ENCODE measurements around the gene JUND. TPM values are rescaled to one million over a fixed set of nuclear protein-coding genes. Genes with fewer than 3 reads are reported as not detected.
A peak's percentile ranks its signal among the peaks of the same experiment; 100 is the strongest.

Gene JUND
- total RNA-seq, 1 experiment from 2014 or later = 181 TPM

DNA sequence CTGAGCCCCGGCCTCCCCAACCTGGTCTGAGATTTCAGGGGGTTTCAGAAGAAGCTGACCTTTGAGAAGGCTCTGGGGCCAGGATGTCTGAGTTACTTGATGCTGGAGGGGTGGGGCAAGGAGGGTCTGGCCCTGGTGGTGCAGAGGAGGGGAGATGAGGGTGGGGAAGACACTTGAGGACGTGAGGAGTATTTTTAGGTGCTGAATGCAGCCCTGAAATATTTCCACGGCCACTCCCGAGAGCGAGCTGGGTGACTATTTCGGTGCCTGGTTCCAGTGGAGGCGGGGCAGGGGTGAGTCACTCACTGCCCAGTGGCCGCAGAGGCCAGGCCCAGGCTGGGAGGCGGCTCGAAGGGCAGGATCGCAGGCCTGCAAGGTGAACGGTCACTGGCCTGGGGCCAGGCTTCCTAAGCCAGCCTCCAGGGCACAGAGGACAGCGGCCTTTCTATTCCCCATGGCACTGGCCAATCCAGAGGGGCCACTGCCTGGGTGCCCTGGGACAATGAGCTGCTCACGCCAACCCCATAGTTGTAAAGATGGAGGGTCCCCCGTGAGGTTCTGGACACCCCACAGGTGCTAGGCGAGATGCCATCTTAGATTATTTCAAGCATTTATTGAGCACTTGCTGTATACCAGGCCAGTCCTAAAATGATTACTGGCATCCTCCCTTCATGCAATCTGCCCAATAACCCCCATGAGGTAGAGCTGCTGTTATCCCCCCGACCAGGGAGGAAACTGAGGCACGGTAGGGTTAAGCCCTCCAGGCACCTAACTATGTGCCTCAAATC lies 19.7 kb upstream of the JUND start:
- DNase-seq = peak; percentile 49
- no peak overlapping the region for H3K4me3 ChIP-seq (ENCODE audit: insufficient read depth, low read depth, low read length)
- no peaks in the 10 kb centered on the region for H3K27me3 ChIP-seq (ENCODE audit: control insufficient read depth, insufficient read depth, low read length)
- no peaks in the 10 kb centered on the region for H3K36me3 ChIP-seq (replicated peaks; ENCODE audit: control insufficient read depth, insufficient read depth, low read length)

GRCh38 chr19:18299654-18300053 lies 18.2 kb upstream of the JUND start:
- DNase-seq = no peak
- no peak overlapping the region for H3K4me3 ChIP-seq (ENCODE audit: insufficient read depth, low read depth, low read length)
- H3K36me3 ChIP-seq (replicated peaks; ENCODE audit: control insufficient read depth, insufficient read depth, low read length) = no peaks in the 10 kb centered on the region
- no peaks in the 10 kb centered on the region for H3K27me3 ChIP-seq (ENCODE audit: control insufficient read depth, insufficient read depth, low read length)

DNA sequence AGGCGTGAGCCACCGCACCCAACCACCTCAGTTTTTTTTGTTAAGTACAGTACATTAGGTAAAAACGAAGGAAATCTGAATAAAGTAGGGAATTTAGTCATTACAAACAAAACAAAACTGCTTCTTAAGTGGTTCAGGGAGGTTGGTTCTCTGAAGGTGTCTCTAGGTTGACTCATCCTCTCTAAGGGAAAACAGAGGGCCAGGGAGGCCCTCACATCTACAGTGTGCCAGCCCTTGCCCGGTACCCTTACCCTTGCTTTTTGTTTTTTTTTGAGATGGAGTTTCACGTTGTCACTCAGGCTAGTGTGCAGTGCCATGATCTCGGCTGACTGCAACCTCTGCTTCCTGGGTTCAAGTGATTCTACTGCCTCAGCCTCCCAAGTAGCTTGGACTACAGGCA lies 17.2 kb upstream of the JUND start:
- no peak for DNase-seq
- Histone ChIP-seq H3K27me3 (ENCODE audit: control insufficient read depth, insufficient read depth, low read length) (no peaks in the 10 kb centered on the region), H3K36me3 (replicated peaks; ENCODE audit: control insufficient read depth, insufficient read depth, low read length) (no peaks in the 10 kb centered on the region), H3K4me3 (ENCODE audit: insufficient read depth, low read depth, low read length) (no peak overlapping the region)

GRCh38 chr19:18297308-18297707 lies 15.9 kb upstream of the JUND start:
- DNase-seq = no peak
- H3K27me3 ChIP-seq (ENCODE audit: control insufficient read depth, insufficient read depth, low read length) = no peaks in the 10 kb centered on the region
- no peak overlapping the region for H3K4me3 ChIP-seq (ENCODE audit: insufficient read depth, low read depth, low read length)
- no peaks in the 10 kb centered on the region for H3K36me3 ChIP-seq (replicated peaks; ENCODE audit: control insufficient read depth, insufficient read depth, low read length)

DNA sequence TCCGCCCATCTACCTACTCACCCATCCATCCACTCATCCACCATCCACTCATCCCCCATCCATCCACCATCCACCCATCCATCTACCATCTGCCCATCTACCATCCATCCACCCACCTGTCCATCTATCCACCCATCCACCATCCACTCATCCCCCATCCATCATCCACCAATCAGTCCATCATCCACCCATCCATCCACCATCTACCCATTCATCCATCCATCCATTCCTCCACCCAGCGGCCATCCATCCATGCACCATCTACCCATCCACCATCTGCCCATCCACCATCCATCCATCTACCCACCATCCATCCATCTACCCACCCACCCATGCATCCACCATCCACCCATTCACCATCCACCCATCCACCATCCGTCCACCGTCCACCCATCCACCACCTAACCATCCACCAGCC lies 13.6 kb upstream of the JUND start:
- no peak for DNase-seq
- no peaks in the 10 kb centered on the region for H3K36me3 ChIP-seq (replicated peaks; ENCODE audit: control insufficient read depth, insufficient read depth, low read length)
- H3K4me3 ChIP-seq (ENCODE audit: insufficient read depth, low read depth, low read length) = no peak overlapping the region
- H3K27me3 ChIP-seq (ENCODE audit: control insufficient read depth, insufficient read depth, low read length) = no peaks in the 10 kb centered on the region

GRCh38 chr19:18294467-18294864 lies 13.0 kb upstream of the JUND start:
- DNase-seq = peak; percentile 74
- Histone ChIP-seq H3K36me3 (replicated peaks; ENCODE audit: control insufficient read depth, insufficient read depth, low read length) (no peaks in the 10 kb centered on the region), H3K27me3 (ENCODE audit: control insufficient read depth, insufficient read depth, low read length) (no peaks in the 10 kb centered on the region), H3K4me3 (ENCODE audit: insufficient read depth, low read depth, low read length) (no peak overlapping the region)

GRCh38 chr19:18293642-18294466 lies 12.4 kb upstream of the JUND start:
- H3K36me3 ChIP-seq (replicated peaks; ENCODE audit: control insufficient read depth, insufficient read depth, low read length) = no peaks in the 10 kb centered on the region
- peak overlapping the region; percentile 38 for H3K4me3 ChIP-seq (ENCODE audit: insufficient read depth, low read depth, low read length)
- no peaks in the 10 kb centered on the region for H3K27me3 ChIP-seq (ENCODE audit: control insufficient read depth, insufficient read depth, low read length)
- peak; percentile 79 for DNase-seq

GRCh38 chr19:18292810-18293641 lies 11.6 kb upstream of the JUND start:
- Histone ChIP-seq H3K27me3 (ENCODE audit: control insufficient read depth, insufficient read depth, low read length) (no peaks in the 10 kb centered on the region), H3K4me3 (ENCODE audit: insufficient read depth, low read depth, low read length) (peak overlapping the region; percentile 79), H3K36me3 (replicated peaks; ENCODE audit: control insufficient read depth, insufficient read depth, low read length) (no peaks in the 10 kb centered on the region)
- DNase-seq = peak; percentile 99

- no peaks in the 10 kb centered on the region for H3K36me3 ChIP-seq (replicated peaks; ENCODE audit: control insufficient read depth, insufficient read depth, low read length)
- no peak for DNase-seq
- peak overlapping the region; percentile 79 for H3K4me3 ChIP-seq (ENCODE audit: insufficient read depth, low read depth, low read length)
- no peaks in the 10 kb centered on the region for H3K27me3 ChIP-seq (ENCODE audit: control insufficient read depth, insufficient read depth, low read length)
Measured at GRCh38 chr19:18292462-18292809, 11.0 kb upstream of the JUND start.

DNA sequence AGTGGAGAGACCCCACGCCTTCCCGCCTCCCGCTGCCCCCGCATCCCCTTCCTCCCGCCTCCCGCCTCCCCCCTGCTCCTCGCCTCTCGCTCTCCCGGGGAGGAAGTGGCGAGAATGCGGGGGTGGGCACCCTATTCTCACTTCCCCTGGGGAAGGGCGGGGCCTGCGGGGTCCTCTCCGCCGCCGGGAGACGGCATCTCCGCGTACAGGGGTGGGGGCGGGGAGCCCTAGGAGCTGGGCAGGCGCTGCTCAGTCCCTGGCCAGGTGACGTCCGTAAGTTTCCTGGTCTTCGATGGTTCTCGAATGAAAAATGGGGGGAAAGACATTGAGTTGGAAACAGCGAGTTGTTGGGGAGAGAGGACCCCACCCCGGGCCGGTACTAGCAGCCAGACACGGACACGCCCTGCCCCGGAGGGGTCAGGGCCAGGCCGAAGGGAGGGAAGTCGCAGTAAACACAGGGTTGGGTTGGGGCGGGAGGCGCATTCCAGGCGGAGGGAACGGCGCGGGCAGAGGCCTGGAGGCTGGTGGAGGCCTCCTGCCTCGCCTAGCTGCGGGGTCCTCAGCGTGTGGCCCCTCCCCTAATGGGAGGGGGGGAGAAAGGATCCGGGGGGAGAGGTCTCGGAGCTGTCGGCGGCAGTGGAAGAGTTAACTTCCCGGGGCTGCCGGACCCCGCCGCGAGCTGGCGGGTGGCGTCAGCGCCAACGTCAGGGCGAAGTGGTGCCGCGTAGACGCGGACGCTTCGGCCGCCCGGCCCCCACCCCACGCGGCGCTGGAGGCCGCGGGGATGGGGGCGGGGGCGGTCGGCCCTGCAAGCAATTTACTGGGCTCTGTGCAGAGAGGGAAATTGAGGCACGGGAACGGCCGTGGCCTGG lies 10.4 kb upstream of the JUND start:
- DNase-seq = peak; percentile 91
- no peaks in the 10 kb centered on the region for H3K27me3 ChIP-seq (ENCODE audit: control insufficient read depth, insufficient read depth, low read length)

DNA sequence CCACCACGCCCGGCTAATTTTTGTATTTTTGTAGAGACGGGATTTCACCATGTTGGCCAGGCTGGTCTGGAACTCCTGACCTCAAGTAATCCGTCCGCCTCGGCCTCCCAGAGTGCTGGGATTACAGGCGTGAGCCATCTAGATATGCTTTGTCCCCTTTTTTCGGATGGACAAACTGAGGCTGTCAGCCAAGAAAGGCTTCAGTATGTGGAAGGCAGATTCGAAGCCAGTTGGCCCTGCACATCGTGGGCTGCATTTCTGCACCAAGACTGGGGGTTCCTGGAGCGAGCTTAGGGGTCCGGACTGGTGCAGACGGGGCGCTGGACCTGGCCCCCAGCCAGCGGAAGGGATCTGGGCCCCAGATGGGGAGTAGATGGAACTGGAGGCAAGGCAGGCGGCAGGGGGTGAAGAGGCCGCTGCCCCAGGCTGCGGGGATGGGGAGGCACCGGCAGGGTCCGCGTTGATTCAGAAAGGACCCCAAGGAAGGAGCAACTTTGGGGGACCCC lies 9.7 kb upstream of the JUND start:
- DNase-seq = peak; percentile 75
- Histone ChIP-seq H3K27me3 (ENCODE audit: control insufficient read depth, insufficient read depth, low read length) (no peaks in the 10 kb centered on the region), H3K36me3 (replicated peaks; ENCODE audit: control insufficient read depth, insufficient read depth, low read length) (no peaks in the 10 kb centered on the region), H3K4me3 (ENCODE audit: insufficient read depth, low read depth, low read length) (peak overlapping the region; percentile 79)

More for the DNA sequence above, 10.4 kb upstream of the JUND start:
- peak overlapping the region; percentile 79 for H3K4me3 ChIP-seq (ENCODE audit: insufficient read depth, low read depth, low read length)
- H3K36me3 ChIP-seq (replicated peaks; ENCODE audit: control insufficient read depth, insufficient read depth, low read length) = no peaks in the 10 kb centered on the region

DNA sequence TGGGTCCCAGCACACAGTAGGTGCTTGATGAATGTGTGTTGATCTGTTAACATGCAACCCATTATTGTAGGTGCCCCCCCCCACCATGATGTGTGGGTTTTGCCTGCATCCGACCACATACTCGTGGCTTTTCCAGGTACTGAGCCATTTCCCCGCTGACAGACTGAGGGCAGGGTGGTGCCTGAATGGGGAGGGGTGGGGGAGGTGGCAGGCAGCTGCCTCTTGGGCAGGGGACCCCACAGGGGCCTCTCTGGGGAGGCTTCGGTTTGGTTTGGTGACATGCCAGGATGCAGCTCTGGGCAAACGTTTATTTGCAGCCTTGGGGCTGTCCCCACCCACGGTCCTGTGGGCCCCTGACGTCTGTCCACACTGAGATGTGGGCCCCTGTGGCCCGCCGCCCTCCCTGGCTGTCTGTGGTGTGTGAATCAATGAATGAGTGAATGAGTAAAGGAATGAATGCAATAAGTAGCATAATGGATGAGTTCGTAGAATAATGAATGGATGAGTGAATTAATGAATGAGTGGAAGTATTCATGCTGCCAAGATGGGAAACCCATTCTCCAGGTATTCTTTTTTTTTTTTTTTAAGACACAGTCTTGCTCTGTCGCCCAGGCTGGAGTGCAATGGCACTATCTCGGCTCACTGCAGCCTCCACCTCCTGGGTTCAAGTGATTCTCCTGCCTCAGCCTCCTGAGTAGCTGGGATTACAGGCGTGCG lies 9.0 kb upstream of the JUND start:
- Histone ChIP-seq H3K27me3 (ENCODE audit: control insufficient read depth, insufficient read depth, low read length) (no peaks in the 10 kb centered on the region), H3K4me3 (ENCODE audit: insufficient read depth, low read depth, low read length) (no peak overlapping the region), H3K36me3 (replicated peaks; ENCODE audit: control insufficient read depth, insufficient read depth, low read length) (no peaks in the 10 kb centered on the region)
- peak; percentile 41 for DNase-seq
